Activated CD8-positive, alpha-beta memory T cell treated with anti-CD3 and anti-CD28 coated beads for 48 hours (primary cell): ENCODE measurements around the gene BAIAP3.
"Not testable (repeated sequence)": the region's sequence is repeated elsewhere in the genome, so short reads cannot be mapped to it uniquely, and the experiment has no call there.

Experiments used
- DNase-seq, 3 experiments: peaks; one replicate each; pipeline ENCODE4 v3.0.0-alpha.2; 2020; ENCODE audit warnings: low read depth in 2 of 3, low spot score in 2 of 3

The BAIAP3 gene

DNA sequence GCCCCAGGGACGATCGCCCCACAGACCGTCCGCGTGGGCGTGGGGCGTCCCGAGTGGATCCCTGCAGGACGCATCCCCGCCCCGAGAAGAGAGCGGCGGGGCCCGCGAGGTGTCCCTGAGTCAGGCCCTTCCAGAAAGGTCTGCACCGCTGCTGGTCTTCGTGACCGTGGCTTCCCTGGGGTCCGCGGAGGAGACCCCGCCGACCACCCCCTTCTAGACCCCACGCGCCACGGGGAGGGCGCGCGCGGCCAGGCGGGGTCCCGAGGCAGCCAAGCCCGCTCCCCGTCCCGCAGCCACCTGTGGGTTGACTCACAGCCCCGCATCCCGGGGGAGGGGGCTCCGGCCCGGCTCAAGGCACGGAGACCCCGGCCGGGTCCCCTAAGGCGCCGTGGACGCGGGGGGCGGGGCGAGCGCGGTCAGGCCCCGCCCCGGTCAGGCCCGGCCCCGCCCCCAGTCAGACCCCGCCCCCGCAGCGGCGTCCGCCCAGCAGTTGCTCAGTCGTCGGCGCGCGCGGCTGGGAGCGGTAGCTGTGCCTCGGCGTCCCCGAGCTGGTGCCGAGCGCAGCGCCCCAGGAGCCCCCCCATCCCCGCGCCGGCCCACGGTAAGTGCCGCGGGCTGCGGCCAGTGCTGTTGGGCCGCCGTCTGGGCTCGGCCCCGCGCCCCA is at the start of gene BAIAP3:
BAIAP3 (plus strand) TSS at position 497 of the 664 bp plus-strand sequence. CDS start 4,905 bp downstream, outside the sequence.
- no peak for DNase-seq

- DNase-seq, result no peak
Measured at GRCh38 chr16:1283996-1284616, 49.3 kb upstream of the BAIAP3 start.

DNA sequence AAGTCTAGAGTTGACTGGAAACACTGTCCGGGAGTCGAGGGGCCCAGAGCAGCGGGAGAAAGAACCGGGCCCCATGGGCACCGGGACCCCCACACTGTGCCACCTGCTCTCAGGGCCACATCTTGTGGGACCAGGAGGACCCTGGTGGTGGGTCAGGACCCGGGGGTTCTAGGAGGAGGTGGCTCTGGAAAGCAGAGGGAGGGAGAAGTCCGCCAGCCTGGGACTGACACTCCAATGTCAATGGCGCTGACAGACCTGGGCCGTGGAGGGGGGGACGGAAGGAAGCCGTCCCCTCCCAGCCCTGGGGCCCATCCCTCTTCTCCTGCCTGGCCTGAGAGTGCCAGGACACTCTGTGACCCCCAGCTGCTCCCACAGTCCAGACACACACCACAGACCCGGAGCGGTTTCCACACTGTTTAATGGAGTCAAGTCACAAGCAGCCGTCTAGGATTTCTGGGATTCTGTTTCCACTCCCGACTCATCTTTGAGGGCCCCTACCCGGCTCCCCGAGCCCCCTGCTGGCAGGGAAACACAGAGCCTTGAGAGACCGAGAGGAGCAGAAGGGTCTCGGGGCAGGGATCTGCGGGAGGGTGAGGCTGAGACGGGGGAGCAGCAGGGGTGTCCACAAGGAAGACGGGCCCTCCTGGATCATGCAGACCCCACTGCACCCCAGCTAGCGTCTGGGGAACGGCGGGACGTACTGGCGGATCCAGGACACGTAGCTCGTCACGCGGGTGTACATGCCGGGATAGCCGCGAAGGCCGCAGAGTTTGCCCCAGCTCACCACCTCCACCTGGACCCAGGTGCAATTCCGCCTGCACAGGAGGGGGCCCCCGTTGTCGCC is 47.6 kb upstream of the BAIAP3 start:
- DNase-seq, result no peak

DNA sequence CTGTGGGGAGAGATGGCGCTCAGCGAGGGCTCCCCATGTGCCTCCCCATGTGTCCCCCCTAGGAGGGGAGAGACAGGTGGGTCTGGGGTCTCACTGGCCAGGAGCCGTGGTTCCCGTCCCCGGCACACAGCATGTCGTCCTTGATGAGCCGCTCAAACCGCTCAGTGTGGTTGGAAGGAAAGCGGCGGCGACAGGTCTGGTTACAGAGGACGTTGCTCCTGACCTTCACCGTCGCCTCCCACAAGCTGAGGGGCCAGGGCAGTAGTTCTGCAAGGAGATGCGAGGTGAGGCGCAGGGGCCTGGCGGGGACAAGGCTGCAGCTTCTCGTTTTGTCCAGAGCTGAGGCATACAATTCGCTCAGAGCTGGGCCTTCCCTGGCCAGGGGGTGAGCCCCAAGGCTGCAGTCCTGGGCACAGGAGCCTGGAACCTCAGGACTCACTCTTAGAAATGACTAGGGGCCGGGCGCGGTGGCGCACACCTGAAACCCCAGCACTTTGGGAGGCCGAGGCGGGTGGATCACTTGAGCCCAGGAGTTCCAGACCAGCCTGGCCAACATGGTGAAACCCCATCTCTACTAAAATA is 46.8 kb upstream of the BAIAP3 start:
- DNase-seq, result no peak

- no peak for DNase-seq
Measured at GRCh38 chr16:1287982-1288670, 45.3 kb upstream of the BAIAP3 start.

DNA sequence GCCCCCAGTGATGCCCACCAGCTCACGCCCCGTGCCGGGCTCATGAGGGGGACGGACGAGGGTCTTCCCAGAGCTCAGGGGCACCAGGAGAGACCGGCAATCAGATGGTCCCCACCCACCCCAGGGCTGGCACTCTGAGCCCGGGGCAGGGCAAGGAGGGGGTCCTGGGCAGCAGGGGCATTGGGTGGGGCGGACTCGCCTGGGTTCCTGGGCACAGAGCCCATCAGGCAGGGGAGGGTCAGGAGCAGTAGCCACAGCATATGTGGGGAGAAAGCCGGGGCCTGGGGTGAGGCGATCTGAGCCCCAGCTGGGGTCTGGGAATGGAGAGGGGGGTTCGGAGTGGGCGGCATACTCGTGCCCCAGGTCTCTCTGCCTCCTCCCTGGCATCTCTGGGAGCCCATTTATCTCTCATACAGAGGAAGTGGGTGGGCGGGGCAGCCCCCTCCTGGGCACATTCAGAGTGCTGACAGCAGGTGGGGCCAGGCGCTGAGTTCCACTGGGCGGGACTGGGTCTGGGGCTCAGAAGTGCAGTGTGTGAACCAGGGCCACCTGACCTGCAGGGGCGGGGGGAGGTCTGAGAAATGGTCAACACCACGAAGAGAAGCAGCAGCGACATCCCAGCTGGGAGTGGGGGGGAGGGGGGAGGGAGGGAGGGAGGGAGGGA is 44.5 kb upstream of the BAIAP3 start:
- DNase-seq, result no peak

- no peak for DNase-seq
Measured at GRCh38 chr16:1289477-1289866, 44.0 kb upstream of the BAIAP3 start.

DNA sequence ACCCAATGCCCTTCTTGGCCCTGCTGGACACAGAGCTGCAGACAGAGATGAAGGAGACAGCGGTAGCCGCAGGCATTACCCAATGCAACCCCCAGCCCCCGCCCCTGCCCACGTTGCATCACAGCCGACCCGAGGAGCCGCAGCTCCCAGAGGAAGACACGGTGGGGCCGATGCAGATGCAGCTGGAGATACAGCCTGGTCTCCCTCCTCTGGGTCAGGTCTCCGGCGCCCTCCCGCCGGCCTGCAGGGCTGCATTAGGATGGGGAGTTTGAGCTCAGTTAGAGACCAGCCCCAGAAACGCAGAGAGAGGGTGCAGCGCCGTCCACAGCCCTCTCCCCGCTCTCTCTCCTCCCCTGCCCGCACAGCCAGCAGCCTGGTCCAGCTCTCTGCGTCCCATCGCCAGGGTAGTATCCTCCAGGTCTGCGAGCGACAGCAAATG is 43.4 kb upstream of the BAIAP3 start:
- DNase-seq, result no peak

DNA sequence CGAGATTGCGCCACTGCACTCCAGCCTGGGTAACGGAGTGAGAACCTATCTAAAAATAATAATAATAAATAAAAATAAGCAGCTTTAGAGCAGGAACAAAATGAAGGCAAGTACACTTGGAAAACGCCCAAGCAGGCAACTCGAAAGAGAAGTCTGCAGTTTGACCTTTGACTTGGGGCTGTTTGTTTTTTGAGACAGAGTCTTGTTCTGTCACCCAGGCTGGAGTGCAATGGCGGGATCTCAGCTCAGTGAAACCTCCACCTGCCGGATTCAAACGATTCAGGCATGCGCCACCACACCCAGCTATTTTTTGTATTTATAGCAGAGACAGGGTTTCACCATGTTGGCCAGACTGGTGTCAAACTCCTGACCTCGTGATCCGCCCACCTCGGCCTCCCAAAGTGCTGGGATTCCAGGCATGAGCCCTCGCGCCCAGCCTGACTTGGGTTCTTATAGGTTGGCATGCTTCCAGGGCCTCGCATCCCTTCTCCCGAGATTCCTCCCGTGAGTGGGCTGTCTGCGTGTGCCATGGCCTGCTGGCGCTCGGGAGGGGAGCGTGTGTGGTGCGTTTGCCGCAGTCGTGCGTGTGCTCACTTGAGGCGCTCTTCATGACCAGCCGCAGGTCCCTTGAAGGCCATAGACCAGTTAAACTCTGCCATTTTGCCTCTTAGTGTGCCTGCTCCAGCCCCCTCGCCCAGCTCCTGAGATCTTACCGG is 42.4 kb upstream of the BAIAP3 start:
- DNase-seq, result no peak

- DNase-seq, result no peak
Measured at GRCh38 chr16:1291576-1291974, 41.9 kb upstream of the BAIAP3 start.

DNA sequence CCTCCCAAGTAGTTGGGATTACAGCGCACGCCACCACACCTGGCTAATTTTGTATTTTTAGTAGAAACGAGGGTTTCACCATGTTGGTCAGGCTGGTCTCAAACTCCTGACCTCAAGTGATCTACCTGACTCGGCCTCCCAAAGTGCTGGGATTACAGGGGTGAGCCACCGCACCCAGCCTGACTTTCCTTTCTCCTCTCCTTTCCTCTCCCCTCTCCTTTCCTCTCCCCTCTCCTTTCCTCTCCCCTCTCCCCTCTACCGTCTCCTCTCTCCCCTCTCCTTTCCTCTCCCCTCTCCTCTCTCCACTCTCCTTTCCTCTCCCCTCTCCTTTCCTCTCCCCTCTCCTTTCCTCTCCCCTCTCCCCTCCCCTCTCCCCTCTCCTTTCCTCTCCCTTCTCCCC is 41.2 kb upstream of the BAIAP3 start:
- not testable (repeated sequence) for DNase-seq

- DNase-seq, result not testable (repeated sequence)
Measured at GRCh38 chr16:1292808-1293207, 40.6 kb upstream of the BAIAP3 start.

DNA sequence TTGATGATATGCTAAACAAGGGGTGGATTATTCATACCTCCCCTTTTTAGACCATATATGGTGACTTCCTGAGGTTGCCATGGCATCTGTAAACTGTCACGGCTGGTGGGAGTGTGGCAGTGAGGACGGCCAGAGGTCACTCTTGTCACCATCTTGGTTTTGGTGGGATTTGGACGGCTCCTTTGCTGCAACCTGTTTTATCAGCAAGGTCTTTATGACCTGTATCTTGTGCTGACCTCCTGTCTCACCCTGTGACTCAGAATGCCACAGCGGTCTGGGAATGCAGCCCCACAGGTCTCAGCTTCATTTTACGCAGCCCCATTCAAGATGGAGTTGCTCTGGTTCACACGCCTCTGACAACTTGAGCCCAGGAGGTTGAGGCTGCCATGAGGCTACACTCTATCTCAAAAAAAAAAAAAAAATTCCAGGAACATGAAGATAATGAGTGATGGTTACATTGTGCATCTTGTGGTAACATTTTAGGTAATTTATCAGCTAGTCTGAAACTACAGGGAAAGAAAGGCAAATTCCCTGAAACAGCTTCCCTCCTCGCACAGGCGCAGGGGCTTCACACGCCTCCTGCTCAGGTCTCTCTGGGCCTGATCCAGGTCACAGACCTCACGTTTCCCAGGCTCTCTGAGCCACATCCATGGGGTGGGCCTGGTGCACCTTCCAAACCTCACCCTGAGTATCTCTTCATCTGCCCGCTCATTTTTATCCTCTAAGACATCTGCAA is 39.4 kb upstream of the BAIAP3 start:
- DNase-seq, result no peak

DNA sequence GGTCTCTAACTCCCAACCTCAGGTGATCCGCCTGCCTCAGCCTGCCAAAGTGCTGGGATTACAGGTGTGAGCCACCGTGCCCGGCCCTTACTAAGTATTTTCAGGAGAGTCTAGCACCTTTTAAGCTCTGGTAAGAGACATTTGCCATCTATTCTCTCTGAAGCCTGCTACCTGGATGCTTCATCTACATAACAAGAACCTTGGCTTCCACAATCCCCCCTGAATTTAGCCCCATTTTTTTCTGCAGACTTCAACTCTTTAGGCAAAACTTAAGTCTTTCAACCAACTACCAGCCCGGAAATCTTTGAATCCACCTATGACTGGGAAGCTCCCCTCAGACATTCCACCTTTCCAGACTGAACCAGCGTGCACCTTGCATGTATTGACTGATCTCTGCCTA is 38.0 kb upstream of the BAIAP3 start:
- no peak for DNase-seq

GRCh38 chr16:1296688-1297017 is 36.8 kb upstream of the BAIAP3 start:
- DNase-seq, result not testable (repeated sequence)

- DNase-seq, result no peak
Measured at GRCh38 chr16:1297018-1297696, 36.3 kb upstream of the BAIAP3 start.

DNA sequence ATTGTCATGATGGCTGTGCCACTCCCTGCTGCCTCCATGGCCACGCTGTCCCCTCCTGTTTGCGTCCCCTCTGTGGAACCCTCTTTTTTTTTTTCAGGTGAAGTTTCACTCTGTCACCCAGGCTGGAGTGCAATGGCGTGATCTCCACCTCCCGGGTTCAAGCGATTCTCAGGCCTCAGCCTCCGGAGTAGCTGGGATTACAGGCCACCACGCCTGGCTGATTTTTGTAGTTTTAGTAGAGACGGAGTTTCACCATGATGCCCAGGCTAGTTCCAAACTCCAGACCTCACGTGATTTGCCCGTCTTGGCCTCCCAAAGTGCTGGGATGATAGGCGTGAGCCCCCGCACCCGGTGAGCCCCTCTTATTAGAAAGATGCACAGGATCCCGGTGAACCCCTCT is 35.0 kb upstream of the BAIAP3 start:
- no peak for DNase-seq

DNA sequence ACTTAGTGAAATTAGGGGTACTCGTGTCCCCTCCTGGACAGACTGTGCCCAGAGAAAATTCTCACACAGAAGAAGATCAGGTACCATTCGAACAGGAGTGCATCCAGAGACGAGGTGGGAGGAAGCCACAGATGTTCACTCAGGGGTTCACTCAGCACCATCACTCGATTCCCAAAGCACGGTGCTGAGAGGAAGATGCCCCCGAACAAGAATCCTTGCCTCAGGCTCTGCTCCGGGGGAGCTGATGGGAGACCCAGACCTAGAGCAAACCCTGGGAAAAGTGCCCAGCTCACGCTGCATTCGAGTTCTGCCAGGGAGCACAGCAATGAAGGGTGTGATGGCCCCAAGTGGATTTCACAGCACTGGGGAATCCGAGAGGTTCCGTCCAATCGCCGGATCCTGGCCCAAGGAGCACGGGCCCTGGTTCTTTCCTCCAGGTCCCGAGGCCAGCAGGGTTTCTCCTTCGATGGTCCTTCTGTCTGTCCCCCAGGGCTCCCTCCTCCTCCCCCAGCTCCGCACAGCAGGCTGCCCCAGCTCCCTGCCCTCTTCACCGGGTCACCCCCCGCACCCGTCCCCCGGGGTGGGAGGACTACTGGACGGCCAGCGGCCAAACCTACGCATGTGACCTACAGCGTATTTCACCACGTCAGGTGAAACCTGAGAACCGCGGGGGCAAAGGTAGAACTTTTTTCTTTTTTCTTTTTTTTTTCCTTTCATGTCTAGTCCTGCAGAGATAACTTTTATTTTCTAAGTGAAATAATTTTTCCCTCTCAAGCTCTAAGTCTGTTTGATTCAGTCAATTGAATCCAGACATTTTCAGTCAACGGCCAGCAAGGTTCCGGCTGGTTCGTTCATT is 34.2 kb upstream of the BAIAP3 start:
- DNase-seq, result no peak
